ENCODE data around the gene ADSS1.

The ADSS1 gene

DNA sequence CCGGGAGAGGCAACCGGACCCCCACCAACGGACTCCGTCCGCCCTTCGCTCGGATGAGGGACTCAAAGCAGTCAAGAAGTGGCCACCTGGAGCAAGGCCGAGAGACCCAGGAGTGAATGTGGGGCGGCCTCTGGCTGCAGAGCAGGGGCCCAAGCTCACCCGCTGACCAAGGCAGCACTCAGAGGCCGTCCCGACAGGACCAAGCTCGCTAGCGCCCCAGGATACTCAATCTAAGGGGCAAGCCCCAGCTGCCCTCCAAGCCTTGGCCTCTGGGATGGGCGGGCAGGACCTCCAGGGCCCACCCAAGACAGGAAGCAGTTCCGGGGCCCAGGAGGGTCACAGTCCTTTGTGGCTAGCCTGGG is 70.6 kb downstream of the ADSS1 start:
- no peak for DNase-seq
- TF ChIP-seq, protein P1, sequence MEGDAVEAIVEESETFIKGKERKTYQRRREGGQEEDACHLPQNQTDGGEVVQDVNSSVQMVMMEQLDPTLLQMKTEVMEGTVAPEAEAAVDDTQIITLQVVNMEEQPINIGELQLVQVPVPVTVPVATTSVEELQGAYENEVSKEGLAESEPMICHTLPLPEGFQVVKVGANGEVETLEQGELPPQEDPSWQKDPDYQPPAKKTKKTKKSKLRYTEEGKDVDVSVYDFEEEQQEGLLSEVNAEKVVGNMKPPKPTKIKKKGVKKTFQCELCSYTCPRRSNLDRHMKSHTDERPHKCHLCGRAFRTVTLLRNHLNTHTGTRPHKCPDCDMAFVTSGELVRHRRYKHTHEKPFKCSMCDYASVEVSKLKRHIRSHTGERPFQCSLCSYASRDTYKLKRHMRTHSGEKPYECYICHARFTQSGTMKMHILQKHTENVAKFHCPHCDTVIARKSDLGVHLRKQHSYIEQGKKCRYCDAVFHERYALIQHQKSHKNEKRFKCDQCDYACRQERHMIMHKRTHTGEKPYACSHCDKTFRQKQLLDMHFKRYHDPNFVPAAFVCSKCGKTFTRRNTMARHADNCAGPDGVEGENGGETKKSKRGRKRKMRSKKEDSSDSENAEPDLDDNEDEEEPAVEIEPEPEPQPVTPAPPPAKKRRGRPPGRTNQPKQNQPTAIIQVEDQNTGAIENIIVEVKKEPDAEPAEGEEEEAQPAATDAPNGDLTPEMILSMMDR (IDR thresholded peaks at IDR 0.05; ENCODE audit: low read depth, low read length, missing control alignments), result peak; percentile 32
- H3K36me3 ChIP-seq (replicated peaks), result peaks cover 11% of the 10 kb centered on the region
- in situ Hi-C loops (cut with HindIII; ENCODE audit: low pct_ligation_motif_present, low sequenced_read_pairs), result no loop called here
- no peaks in the 10 kb centered on the region for H3K27me3 ChIP-seq (replicated peaks)
- peak overlapping the region; percentile 38 for H3K27ac ChIP-seq
- peak overlapping the region; percentile 74 for H3K4me3 ChIP-seq (ENCODE audit: low read depth, low read length)

DNA sequence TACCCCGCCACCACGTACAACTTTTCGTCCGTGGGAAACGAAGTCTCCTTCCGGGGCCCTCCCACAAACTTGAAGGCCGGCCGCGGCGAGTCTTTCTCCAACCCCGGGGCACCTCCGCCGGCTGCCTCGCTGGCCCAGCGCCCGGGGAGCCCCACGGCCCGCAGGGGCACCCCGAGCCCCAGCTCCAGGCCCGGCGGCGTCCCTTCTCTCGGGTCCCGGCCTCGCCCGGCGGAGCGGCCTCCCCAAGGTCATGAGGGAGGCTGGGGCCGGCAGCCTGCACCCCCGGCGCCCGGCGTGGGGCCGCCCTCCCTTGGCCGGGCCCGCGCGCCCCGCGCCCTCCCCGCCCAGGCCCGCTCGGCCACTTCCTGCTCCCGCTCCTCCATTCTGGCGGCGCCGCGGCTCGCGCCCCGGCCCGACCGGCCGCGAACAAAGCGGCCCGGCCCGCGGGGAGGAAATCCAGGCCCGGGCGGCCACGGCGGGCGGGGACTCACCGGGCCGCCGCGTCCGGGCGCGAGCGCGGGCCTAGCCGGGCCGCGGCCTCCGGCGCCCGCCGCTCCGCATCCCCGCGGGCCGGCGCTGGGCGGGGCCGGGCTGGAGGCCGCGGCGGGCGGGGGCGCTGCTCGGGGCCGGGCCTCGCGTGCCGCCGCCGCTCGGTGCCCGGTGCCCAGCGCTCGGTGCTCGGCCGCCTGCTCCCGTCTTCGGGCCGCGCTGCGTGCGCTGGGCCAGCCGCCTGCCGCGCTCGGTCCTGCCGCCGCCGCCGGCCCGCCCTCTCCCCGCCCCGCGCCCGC is 71.2 kb downstream of the ADSS1 start, which contains the start of gene AKT1:
TSS of gene AKT1 (minus strand) at position 756 of the 788 bp plus-strand sequence. CDS start 3,105 bp downstream, outside the sequence.
- Histone ChIP-seq H3K27ac (peak within 1 kb of the TSS; percentile 38), H3K27me3 (replicated peaks) (no peaks in the 10 kb centered on the region), H3K4me3 (ENCODE audit: low read depth, low read length) (peak within 1 kb of the TSS; percentile 74), H3K36me3 (replicated peaks) (peaks cover 7% of the 10 kb centered on the region)
- no peak for DNase-seq
- in situ Hi-C loops (cut with HindIII; ENCODE audit: low pct_ligation_motif_present, low sequenced_read_pairs), result no loop called here
- TF ChIP-seq, protein P1 (IDR thresholded peaks at IDR 0.05; ENCODE audit: low read depth, low read length, missing control alignments), result no peak

DNA sequence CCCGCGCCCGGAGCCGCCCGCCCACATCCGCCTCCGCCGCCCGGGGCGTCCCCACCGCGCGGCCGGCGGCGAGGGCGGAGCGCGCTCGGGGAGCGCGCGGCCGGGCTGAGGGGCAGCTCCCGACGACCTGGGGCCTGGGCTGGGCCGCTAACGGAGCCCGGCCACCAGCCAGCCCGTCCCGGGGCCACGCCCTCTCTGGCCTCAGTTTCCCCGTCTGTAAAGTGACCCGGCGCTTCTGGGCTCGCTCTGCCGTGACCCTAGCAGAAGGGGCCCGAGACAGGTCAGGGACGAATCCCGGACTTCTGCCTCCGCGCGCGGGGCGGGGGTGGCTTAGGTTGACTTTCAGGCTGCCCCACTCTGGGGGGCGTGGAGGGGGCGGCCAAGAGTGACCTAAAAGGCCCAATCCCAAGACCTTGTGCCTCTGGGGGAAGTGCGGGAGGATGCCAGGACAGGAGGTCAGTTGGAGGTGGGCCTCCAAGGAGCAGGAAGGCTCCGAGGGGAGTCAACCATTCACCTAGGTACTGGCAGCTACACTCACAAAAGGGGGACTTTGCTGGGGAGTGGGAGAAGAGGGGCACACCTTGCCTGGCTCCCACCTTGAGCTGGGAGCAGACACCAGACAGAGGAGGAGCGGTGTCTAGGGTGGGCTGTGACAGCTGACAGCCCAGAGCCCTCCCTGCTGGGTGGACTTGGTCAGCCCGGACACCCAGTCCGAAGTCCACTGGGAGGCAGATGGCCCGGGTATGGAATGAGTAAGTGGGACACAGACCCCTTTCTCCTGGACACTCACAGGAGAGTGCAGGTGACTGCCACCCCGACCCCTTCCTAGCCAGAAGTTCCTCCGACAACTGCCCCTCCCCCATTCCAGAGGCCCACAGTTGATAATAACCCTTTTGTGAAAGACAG is 72.0 kb downstream of the ADSS1 start:
- Histone ChIP-seq H3K27me3 (replicated peaks) (no peaks in the 10 kb centered on the region), H3K27ac (no peak overlapping the region), H3K36me3 (replicated peaks) (peaks cover 3% of the 10 kb centered on the region), H3K4me3 (ENCODE audit: low read depth, low read length) (peak overlapping the region; percentile 54)
- in situ Hi-C loops (cut with HindIII; ENCODE audit: low pct_ligation_motif_present, low sequenced_read_pairs), result no loop called here
- TF ChIP-seq, protein P1 (IDR thresholded peaks at IDR 0.05; ENCODE audit: low read depth, low read length, missing control alignments), result no peak
- no peak for DNase-seq

DNA sequence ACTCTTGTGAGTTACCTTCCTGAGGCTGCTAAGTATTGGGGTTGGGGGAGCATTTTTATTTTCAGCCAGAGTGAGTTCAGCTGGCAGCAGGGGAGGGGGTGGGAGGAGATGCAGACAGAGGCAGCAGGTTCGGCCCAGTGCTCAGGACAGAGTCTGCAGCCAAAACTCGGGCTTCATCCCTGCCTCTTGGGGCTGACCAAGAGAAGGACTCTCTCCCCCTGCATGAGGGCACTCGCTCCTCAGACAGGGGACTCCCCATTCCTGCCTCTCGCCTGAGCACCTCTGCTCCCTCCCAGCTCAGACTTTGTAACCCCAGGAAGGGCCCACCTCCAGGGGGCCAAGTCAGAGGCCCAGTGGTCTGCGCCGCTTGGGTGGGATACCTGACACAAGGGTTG is 72.7 kb downstream of the ADSS1 start:
- no peak overlapping the region for H3K4me3 ChIP-seq (ENCODE audit: low read depth, low read length)
- no peak for DNase-seq
- in situ Hi-C loops (cut with HindIII; ENCODE audit: low pct_ligation_motif_present, low sequenced_read_pairs), result no loop called here
- H3K27me3 ChIP-seq (replicated peaks), result no peaks in the 10 kb centered on the region
- H3K36me3 ChIP-seq (replicated peaks), result no peaks in the 10 kb centered on the region
- TF ChIP-seq, protein P1 (IDR thresholded peaks at IDR 0.05; ENCODE audit: low read depth, low read length, missing control alignments), result no peak
- no peak overlapping the region for H3K27ac ChIP-seq
